GM06990 (cell line): ENCODE data around the gene REXO4.

Source experiments
- DNase-seq: peaks from one replicate; pipeline ENCODE4 v3.0.0-alpha.2; 2011; ENCODE audit not compliant: insufficient read length; ENCODE audit errors: extremely low read depth
- H3K27me3 ChIP-seq: replicated peaks from 2 replicates; pipeline ENCODE4 v1.6.0; 2011; ENCODE audit warnings: low read length; ENCODE audit not compliant: control insufficient read depth, insufficient read depth
- H3K36me3 ChIP-seq: 2 replicates; pipeline ENCODE4 v1.5.1; 2011; ENCODE audit warnings: low read length; ENCODE audit not compliant: control insufficient read depth, insufficient read depth
- H3K4me3 ChIP-seq: replicated peaks from 2 replicates; pipeline ENCODE4 v1.5.1; 2011; ENCODE audit warnings: low read depth, mild to moderate bottlenecking, control low read depth, low read length
- TF ChIP-seq, protein P1 (sequence below): IDR thresholded peaks from 2 replicates; pipeline ENCODE4 v1.5.1; 2011; ENCODE audit warnings: low read length, control low read depth, mild to moderate bottlenecking, inconsistent platforms; ENCODE audit not compliant: insufficient read depth, poor library complexity, severe bottlenecking

The REXO4 gene

DNA sequence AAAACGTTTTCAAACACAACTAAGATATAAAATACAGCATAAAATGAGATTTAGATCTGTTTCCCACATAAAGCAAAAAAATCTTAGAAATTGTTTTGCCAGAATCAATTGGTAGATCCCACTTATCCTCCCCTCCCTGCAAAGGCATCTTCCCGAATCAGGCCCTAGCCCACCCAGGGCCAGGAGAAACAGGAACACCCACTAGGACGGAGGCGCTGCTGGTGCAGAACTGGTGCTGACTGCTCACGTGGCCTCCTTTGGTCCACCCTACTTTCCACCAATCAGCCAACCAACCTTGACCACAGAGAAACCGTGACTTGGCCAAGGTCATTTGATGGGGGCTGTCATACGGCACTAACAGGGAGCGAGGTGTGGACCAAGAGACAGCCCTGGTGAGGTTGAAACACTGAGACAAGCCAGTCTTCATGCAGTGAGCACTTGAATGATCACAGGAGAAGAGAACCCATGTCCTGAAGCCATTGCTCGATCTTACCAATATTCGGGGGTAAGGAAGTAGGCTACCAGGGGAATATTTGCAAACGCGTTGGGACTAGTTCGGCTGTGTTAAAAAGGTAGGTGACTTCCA, 56.2 kb downstream of the REXO4 start:
- no peak for DNase-seq
- no peak overlapping the region for H3K4me3 ChIP-seq
- peaks cover 46% of the 10 kb centered on the region for H3K36me3 ChIP-seq

GRCh38 chr9:133360400-133361393, 57.1 kb downstream of the REXO4 start:
- Histone ChIP-seq H3K4me3 (no peak overlapping the region), H3K36me3 (peaks cover 40% of the 10 kb centered on the region), H3K27me3 (no peaks in the 10 kb centered on the region)
- TF ChIP-seq, protein P1, sequence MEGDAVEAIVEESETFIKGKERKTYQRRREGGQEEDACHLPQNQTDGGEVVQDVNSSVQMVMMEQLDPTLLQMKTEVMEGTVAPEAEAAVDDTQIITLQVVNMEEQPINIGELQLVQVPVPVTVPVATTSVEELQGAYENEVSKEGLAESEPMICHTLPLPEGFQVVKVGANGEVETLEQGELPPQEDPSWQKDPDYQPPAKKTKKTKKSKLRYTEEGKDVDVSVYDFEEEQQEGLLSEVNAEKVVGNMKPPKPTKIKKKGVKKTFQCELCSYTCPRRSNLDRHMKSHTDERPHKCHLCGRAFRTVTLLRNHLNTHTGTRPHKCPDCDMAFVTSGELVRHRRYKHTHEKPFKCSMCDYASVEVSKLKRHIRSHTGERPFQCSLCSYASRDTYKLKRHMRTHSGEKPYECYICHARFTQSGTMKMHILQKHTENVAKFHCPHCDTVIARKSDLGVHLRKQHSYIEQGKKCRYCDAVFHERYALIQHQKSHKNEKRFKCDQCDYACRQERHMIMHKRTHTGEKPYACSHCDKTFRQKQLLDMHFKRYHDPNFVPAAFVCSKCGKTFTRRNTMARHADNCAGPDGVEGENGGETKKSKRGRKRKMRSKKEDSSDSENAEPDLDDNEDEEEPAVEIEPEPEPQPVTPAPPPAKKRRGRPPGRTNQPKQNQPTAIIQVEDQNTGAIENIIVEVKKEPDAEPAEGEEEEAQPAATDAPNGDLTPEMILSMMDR = no peak
- no peak for DNase-seq

More for the DNA sequence above, 56.2 kb downstream of the REXO4 start:
- no peaks in the 10 kb centered on the region for H3K27me3 ChIP-seq
- TF ChIP-seq, protein P1 = no peak

DNA sequence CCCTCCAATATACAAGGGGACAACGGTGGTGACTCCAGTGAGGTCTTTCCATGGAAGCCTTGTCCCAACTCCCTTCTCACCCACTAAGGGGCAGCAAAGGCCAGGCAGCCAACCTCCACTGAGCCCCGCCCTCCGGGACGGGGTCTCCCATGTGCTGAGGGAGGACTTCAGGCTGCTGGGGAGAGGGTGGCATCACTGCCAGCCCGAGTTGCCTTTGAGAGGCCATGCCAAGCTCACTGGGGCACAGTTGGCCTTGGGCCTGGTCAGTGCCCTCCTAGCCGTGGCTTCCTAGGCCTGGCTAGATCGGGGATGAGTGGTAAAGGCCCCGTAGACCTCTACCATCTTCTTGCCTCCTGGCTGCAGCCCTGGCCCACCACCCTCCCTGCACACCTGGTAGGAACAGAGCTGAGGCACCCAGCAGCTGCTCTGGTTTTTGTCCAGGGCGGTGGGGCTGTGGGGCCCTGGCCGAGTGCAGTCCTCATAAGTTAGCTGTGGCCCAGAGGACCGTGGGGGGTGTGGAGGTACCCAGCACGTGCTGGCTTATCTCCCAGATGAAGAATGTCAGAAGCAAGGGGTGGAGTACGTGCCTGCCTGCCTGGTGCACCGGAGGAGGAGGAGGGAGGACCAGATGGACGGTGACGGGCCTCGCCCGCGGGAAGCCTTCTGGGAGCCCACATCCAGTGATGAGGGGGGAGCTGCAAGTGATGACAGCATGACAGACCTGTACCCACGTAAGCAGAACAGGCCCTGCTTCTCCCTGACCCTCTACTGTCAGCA, 58.2 kb downstream of the REXO4 start:
- DNase-seq = no peak
- Histone ChIP-seq H3K4me3 (no peak overlapping the region), H3K36me3 (peaks cover 34% of the 10 kb centered on the region), H3K27me3 (no peaks in the 10 kb centered on the region)
- TF ChIP-seq, protein P1 = peak; percentile 17

- no peak for DNase-seq
Observed at GRCh38 chr9:133357656-133358055, 60.2 kb downstream of the REXO4 start.

More at GRCh38 chr9:133357656-133358055, 60.2 kb downstream of the REXO4 start:
- Histone ChIP-seq H3K27me3 (no peaks in the 10 kb centered on the region), H3K36me3 (peaks cover 28% of the 10 kb centered on the region), H3K4me3 (no peak overlapping the region; the same call in 1 of the 2 replicates)
- TF ChIP-seq, protein P1 = no peak
